Left cardiac atrium (tissue), 4 donors: ENCODE results near the gene RPL37. TPM values are rescaled to one million over a fixed set of nuclear protein-coding genes. Genes with fewer than 3 reads are reported as not detected.
"Not testable (repeated sequence)": the region's sequence is repeated elsewhere in the genome, so short reads cannot be mapped to it uniquely, and the experiment has no call there.

Experiments used
- ATAC-seq, 2 donors: fragments of 200-7000 bp; cut with Tn5 transposase; one replicate each; pipeline ENCODE4 v1.9.1; 2020; ENCODE audit warnings: mild to moderate bottlenecking in 2 of 2, moderate library complexity in 2 of 2
- DNase-seq: peaks from one replicate; pipeline ENCODE4 v3.0.0-alpha.2; 2020
- intact Hi-C, 2 donors: fragments of 100-400 bp; cut with DNase I; formaldehyde crosslinking; loops; one replicate each; pipeline versions ENCODE4 v1.14.1 to v1.15.1; 2022 to 2023
- total RNA-seq, 2 donors: library from RNA; stranded (reverse); fragmentation: NEBNext Ultra II Directional; extraction: Animal tissue kit (Norgen Biotek cat#: 25700); gene quantifications; one replicate each; pipeline ENCODE4 v1.2.1, GENCODE V29; 2021
- donor health status: DM: no; HTN: yes; CAD: no.
- donor health status: DM: no; HTN: yes; CAD: no; lungs with severe emphysema.
- donor health status: DM: yes; HTN: yes; CAD: no.
- donor health status: Dilated cardiomyopathy.

Gene RPL37
- total RNA-seq, 2 donors from 2014 or later = 666 to 710 TPM

- ATAC-seq (no peak), DNase-seq (no peak)
- intact Hi-C loops = no loop called here
Measured at GRCh38 chr5:40801771-40802562, 33.1 kb downstream of the RPL37 start.

- ATAC-seq (no peak), DNase-seq (no peak)
- intact Hi-C loops = no loop called here
Measured at GRCh38 chr5:40799258-40799657, 35.8 kb downstream of the RPL37 start.

GRCh38 chr5:40798801-40799210 is 36.2 kb downstream of the RPL37 start:
- intact Hi-C loops = no loop called here
- peak in 1 of 2 donors; percentile 70 for ATAC-seq
- DNase-seq = no peak

GRCh38 chr5:40798012-40798800 is 36.8 kb downstream of the RPL37 start, which contains the start of gene PRKAA1:
TSS of gene PRKAA1 (minus strand) at chr5:40798374. CDS start at chr5:40798189, 185 bp downstream.
- DNase-seq (peak; percentile 92), ATAC-seq (peak; percentile 95 to 96)
- intact Hi-C loops = no loop called here

GRCh38 chr5:40797273-40798011 is 37.6 kb downstream of the RPL37 start:
- peak; percentile 85 for DNase-seq
- peak; percentile 75 to 76 for ATAC-seq
- intact Hi-C loops = no loop called here

GRCh38 chr5:40796487-40796889 is 38.5 kb downstream of the RPL37 start:
- intact Hi-C loops = no loop called here

GRCh38 chr5:40794877-40795276 is 40.1 kb downstream of the RPL37 start:
- intact Hi-C loops, ATAC-seq, DNase-seq: not testable (repeated sequence)

More at GRCh38 chr5:40796487-40796889, 38.5 kb downstream of the RPL37 start:
- no peak for DNase-seq
- ATAC-seq = no peak

GRCh38 chr5:40794340-40794739 is 40.7 kb downstream of the RPL37 start:
- ATAC-seq, DNase-seq, intact Hi-C loops: not testable (repeated sequence)

- intact Hi-C loops, ATAC-seq, DNase-seq: not testable (repeated sequence)
Measured at GRCh38 chr5:40792691-40793090, 42.3 kb downstream of the RPL37 start.

GRCh38 chr5:40791715-40792139 is 43.3 kb downstream of the RPL37 start:
- no peak for ATAC-seq

GRCh38 chr5:40790947-40791593 is 44.0 kb downstream of the RPL37 start:
- intact Hi-C loops = no loop called here
- ATAC-seq (no peak), DNase-seq (no peak)

More at GRCh38 chr5:40791715-40792139, 43.3 kb downstream of the RPL37 start:
- DNase-seq = no peak
- intact Hi-C loops = no loop called here

- ATAC-seq, intact Hi-C loops, DNase-seq: not testable (repeated sequence)
Measured at GRCh38 chr5:40788941-40789340, 46.1 kb downstream of the RPL37 start.

- ATAC-seq (no peak), DNase-seq (no peak)
- intact Hi-C loops = no loop called here
Measured at GRCh38 chr5:40787986-40788385, 47.0 kb downstream of the RPL37 start.

GRCh38 chr5:40786664-40787063 is 48.4 kb downstream of the RPL37 start:
- ATAC-seq, intact Hi-C loops, DNase-seq: not testable (repeated sequence)

GRCh38 chr5:40784916-40785315 is 50.1 kb downstream of the RPL37 start:
- DNase-seq = no peak
- no peak for ATAC-seq
- intact Hi-C loops = no loop called here

GRCh38 chr5:40784027-40784653 is 50.9 kb downstream of the RPL37 start:
- intact Hi-C loops = no loop called here
- DNase-seq (no peak), ATAC-seq (no peak)

GRCh38 chr5:40781843-40782409 is 53.1 kb downstream of the RPL37 start:
- intact Hi-C loops = no loop called here
- DNase-seq = peak; percentile 33
- peak; percentile 90 to 91 for ATAC-seq

GRCh38 chr5:40780858-40781257 is 54.2 kb downstream of the RPL37 start:
- intact Hi-C loops = no loop called here
- no peak for DNase-seq
- no peak for ATAC-seq
